Measurements from ENCODE around the gene MPST. TPM values are rescaled to one million over a fixed set of nuclear protein-coding genes. Genes with fewer than 3 reads are reported as not detected.
"Not testable (repeated sequence)": the region's sequence is repeated elsewhere in the genome, so short reads cannot be mapped to it uniquely, and the experiment has no call there.

The MPST gene
- total RNA-seq, 2 experiments from 2014 or later, result 1.7 to 1.8 TPM

GRCh38 chr22:36986242-36986821 is 33.2 kb upstream of the MPST start:
- H3K27ac ChIP-seq (ENCODE audit: low read depth in 1 of 2, low read length in 2 of 2), result no peak overlapping the region
- Mint-ChIP-seq H3K4me3 (no peak overlapping the region), H3K27ac (no peak overlapping the region), H3K27me3 (peaks cover 38% of the 10 kb centered on the region), H3K9me3 (no peaks in the 10 kb centered on the region), H3K4me1 (ENCODE audit: low read depth) (no peaks in the 10 kb centered on the region), H3K36me3 (ENCODE audit: low read depth) (no peaks in the 10 kb centered on the region)
- CTCF ChIA-PET, result interaction anchor here (3.5 kb wide), 1 partner anchor 9 kb away, joined by 13 read pairs; no protein-coding TSS in a partner anchor
- DNase-seq, result peak in 5 of 14 experiments; percentile 15 to 46 (median 21)
- POLR2A ChIA-PET, result no interaction called here
- intact Hi-C loops (cut with DNase I, micrococcal nuclease), result no loop called here
- TF ChIP-seq, protein P1, sequence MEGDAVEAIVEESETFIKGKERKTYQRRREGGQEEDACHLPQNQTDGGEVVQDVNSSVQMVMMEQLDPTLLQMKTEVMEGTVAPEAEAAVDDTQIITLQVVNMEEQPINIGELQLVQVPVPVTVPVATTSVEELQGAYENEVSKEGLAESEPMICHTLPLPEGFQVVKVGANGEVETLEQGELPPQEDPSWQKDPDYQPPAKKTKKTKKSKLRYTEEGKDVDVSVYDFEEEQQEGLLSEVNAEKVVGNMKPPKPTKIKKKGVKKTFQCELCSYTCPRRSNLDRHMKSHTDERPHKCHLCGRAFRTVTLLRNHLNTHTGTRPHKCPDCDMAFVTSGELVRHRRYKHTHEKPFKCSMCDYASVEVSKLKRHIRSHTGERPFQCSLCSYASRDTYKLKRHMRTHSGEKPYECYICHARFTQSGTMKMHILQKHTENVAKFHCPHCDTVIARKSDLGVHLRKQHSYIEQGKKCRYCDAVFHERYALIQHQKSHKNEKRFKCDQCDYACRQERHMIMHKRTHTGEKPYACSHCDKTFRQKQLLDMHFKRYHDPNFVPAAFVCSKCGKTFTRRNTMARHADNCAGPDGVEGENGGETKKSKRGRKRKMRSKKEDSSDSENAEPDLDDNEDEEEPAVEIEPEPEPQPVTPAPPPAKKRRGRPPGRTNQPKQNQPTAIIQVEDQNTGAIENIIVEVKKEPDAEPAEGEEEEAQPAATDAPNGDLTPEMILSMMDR (IDR thresholded peaks at IDR 0.05), result peak; percentile 50
- no peak overlapping the region for H3K4me3 ChIP-seq (ENCODE audit: low read length)
- H3K27me3 ChIP-seq (ENCODE audit: control insufficient read depth in 1 of 2, insufficient read depth in 2 of 2, low read length in 2 of 2), result peaks cover 12 to 23% of the 10 kb centered on the region in 2 experiments
- no peaks in the 10 kb centered on the region for H3K4me1 ChIP-seq (ENCODE audit: insufficient read depth, low read length)
- peaks cover 9 to 12% of the 10 kb centered on the region in 2 experiments for H3K9me3 ChIP-seq (ENCODE audit: control insufficient read depth in 1 of 2, insufficient read depth in 1 of 2, low read length in 2 of 2)
- no peak for ATAC-seq (ENCODE audit: poor library complexity)
- no peaks in the 10 kb centered on the region for H3K36me3 ChIP-seq (ENCODE audit: insufficient read depth, low read length)

GRCh38 chr22:36988075-36988832 is 31.3 kb upstream of the MPST start:
- Histone ChIP-seq H3K27ac (ENCODE audit: low read depth in 1 of 2, low read length in 2 of 2) (no peak overlapping the region), H3K27me3 (ENCODE audit: control insufficient read depth in 1 of 2, insufficient read depth in 2 of 2, low read length in 2 of 2) (peaks cover 16 to 19% of the 10 kb centered on the region in 2 experiments), H3K4me1 (ENCODE audit: insufficient read depth, low read length) (no peaks in the 10 kb centered on the region), H3K4me3 (ENCODE audit: low read length) (no peak overlapping the region), H3K36me3 (ENCODE audit: insufficient read depth, low read length) (no peaks in the 10 kb centered on the region), H3K9me3 (ENCODE audit: control insufficient read depth in 1 of 2, insufficient read depth in 1 of 2, low read length in 2 of 2) (peaks cover 9 to 12% of the 10 kb centered on the region in 2 experiments)
- Mint-ChIP-seq H3K9me3 (no peaks in the 10 kb centered on the region), H3K4me1 (ENCODE audit: low read depth) (no peaks in the 10 kb centered on the region), H3K36me3 (ENCODE audit: low read depth) (no peaks in the 10 kb centered on the region), H3K27ac (no peak overlapping the region), H3K4me3 (no peak overlapping the region), H3K27me3 (peaks cover 37% of the 10 kb centered on the region)
- no peak for DNase-seq
- intact Hi-C loops (cut with DNase I, micrococcal nuclease), result no loop called here
- CTCF ChIA-PET, result interaction anchor here (3.5 kb wide), 1 partner anchor 11 kb away, joined by 13 read pairs; no protein-coding TSS in a partner anchor
- POLR2A ChIA-PET, result no interaction called here
- TF ChIP-seq, protein P1 (IDR thresholded peaks at IDR 0.05), result no peak
- ATAC-seq (ENCODE audit: poor library complexity), result no peak

GRCh38 chr22:36989012-36989411 is 30.5 kb upstream of the MPST start:
- ATAC-seq (ENCODE audit: poor library complexity); H3K27ac Mint-ChIP-seq; H3K4me1 Mint-ChIP-seq (ENCODE audit: low read depth); H3K4me3 ChIP-seq (ENCODE audit: low read length); H3K9me3 Mint-ChIP-seq; H3K36me3 Mint-ChIP-seq (ENCODE audit: low read depth); H3K36me3 ChIP-seq (ENCODE audit: insufficient read depth, low read length); H3K4me3 Mint-ChIP-seq; DNase-seq; H3K4me1 ChIP-seq (ENCODE audit: insufficient read depth, low read length); POLR2A ChIA-PET; intact Hi-C loops (cut with DNase I, micrococcal nuclease); H3K27ac ChIP-seq (ENCODE audit: low read depth in 1 of 2, low read length in 2 of 2): not testable (repeated sequence)
- Histone ChIP-seq H3K9me3 (ENCODE audit: control insufficient read depth in 1 of 2, insufficient read depth in 1 of 2, low read length in 2 of 2) (peaks cover 9 to 12% of the 10 kb centered on the region in 2 experiments), H3K27me3 (ENCODE audit: control insufficient read depth in 1 of 2, insufficient read depth in 2 of 2, low read length in 2 of 2) (peaks cover 16 to 17% of the 10 kb centered on the region in 2 experiments)
- CTCF ChIA-PET, result interaction anchor here (3.5 kb wide), 1 partner anchor 11 kb away, joined by 13 read pairs; no protein-coding TSS in a partner anchor
- H3K27me3 Mint-ChIP-seq, result peaks cover 37% of the 10 kb centered on the region

All from CD4-positive, alpha-beta T cell (primary cell).